GM12878 (cell line): ENCODE measurements around the gene HIRIP3. TPM values are rescaled to one million over a fixed set of nuclear protein-coding genes. Genes with fewer than 3 reads are reported as not detected.
"Not testable (repeated sequence)": the region's sequence is repeated elsewhere in the genome, so short reads cannot be mapped to it uniquely, and the experiment has no call there.

Experiments used
- ATAC-seq: fragments of 200-7000 bp; cut with Tn5 transposase; 3 replicates; pipeline ENCODE4 v1.9.1; 2020; ENCODE audit warnings: mild to moderate bottlenecking, moderate library complexity
- BruUV-seq: library from RNA; stranded (reverse); fragments of 400-500 nt; replicated peaks from 2 replicates; lab custom pipeline; 2021; lab: Mats Ljungman, UMichigan
- CTCF ChIA-PET: fragments of 300-600 bp; sonication (Branson Sonifier 250); formaldehyde crosslinking; extraction: SDS; loops from one replicate; lab custom pipeline; 2021; ENCODE audit warnings: inconsistent platforms; lab: Yijun Ruan, JAX
- POLR2A ChIA-PET: fragments of 350-600 bp; formaldehyde crosslinking; extraction: SDS; loops from one replicate; lab custom pipeline; 2021; ENCODE audit warnings: inconsistent platforms; lab: Charles Lee
- RAD21 ChIA-PET: fragments of 300-600 bp; sonication (Branson Sonifier 250); formaldehyde crosslinking; loops from one replicate; lab custom pipeline; 2023; ENCODE audit warnings: antibody characterized with exemption; ENCODE audit not compliant: unreplicated experiment; lab: Charles Lee
- SMC1A ChIA-PET: fragments of 300-600 bp; sonication (Branson Sonifier 250); formaldehyde crosslinking; loops from one replicate; lab custom pipeline; 2023; ENCODE audit not compliant: unreplicated experiment, uncharacterized antibody; lab: Charles Lee
- DNase-seq: peaks from one replicate; pipeline ENCODE4 v3.0.0-alpha.2; 2011; ENCODE audit warnings: low read depth, low spot score
- FAIRE-seq: peaks from 3 replicates; lab custom pipeline; 2011; peaks lifted over from hg19 to GRCh38; lab: Jason Lieb, UNC
- H2AFZ ChIP-seq: 2 replicates; pipeline ENCODE4 v1.6.0; 2011; ENCODE audit warnings: low read depth, low read length, control low read depth; ENCODE audit not compliant: control insufficient read depth
- H3K27ac ChIP-seq: 2 replicates; pipeline ENCODE4 v1.5.1; 2011; ENCODE audit warnings: control low read depth; ENCODE audit not compliant: control insufficient read depth, insufficient read depth
- H3K27me3 ChIP-seq, 2 experiments: replicated peaks in 1 of 2; 2 replicates each; pipeline versions ENCODE4 v1.6.0 to v1.6.1; 2011; ENCODE audit warnings: low read length in 1 of 2; ENCODE audit not compliant: control insufficient read depth in 2 of 2, insufficient read depth in 2 of 2
- H3K36me3 ChIP-seq, 2 experiments: 2 replicates each; pipeline ENCODE4 v1.5.1; 2011; ENCODE audit warnings: low read length in 1 of 2; ENCODE audit not compliant: control insufficient read depth in 2 of 2, insufficient read depth in 2 of 2
- H3K4me1 ChIP-seq: 2 replicates; pipeline ENCODE4 v1.6.1; 2011; ENCODE audit warnings: mild to moderate bottlenecking, low read length, moderate library complexity, mixed read lengths; ENCODE audit not compliant: control insufficient read depth, insufficient read depth
- H3K4me2 ChIP-seq: 2 replicates; pipeline ENCODE4 v1.6.0; 2011; ENCODE audit warnings: control low read depth; ENCODE audit not compliant: control insufficient read depth, insufficient read depth
- H3K4me3 ChIP-seq: fragments of 200-600 bp; sonication (generic); 2 replicates; pipeline ENCODE4 v1.5.1; 2016
- H3K79me2 ChIP-seq: 2 replicates; pipeline ENCODE4 v1.6.0; 2011; ENCODE audit warnings: low read length; ENCODE audit not compliant: control insufficient read depth, insufficient read depth
- H3K9ac ChIP-seq: 2 replicates; pipeline ENCODE4 v1.8.0; 2011; ENCODE audit warnings: low read length, control low read depth, mixed read lengths; ENCODE audit not compliant: control insufficient read depth, insufficient read depth
- H3K9me3 ChIP-seq: replicated peaks from 3 replicates; pipeline ENCODE4 v1.5.1; 2011; ENCODE audit warnings: mild to moderate bottlenecking, low read length; ENCODE audit not compliant: control insufficient read depth, insufficient read depth
- H4K20me1 ChIP-seq: 2 replicates; pipeline ENCODE4 v1.6.0; 2011; ENCODE audit not compliant: control insufficient read depth, insufficient read depth
- CUX1 ChIP-seq: IDR thresholded peaks from 2 replicates; pipeline ENCODE4 v1.6.1; 2012; ENCODE audit warnings: improper control_type of control experiment, low read depth, low read length; ENCODE audit not compliant: insufficient replicate concordance
- WGBS: methylation state at CpG from one replicate; pipeline ENCODE4 v1.1.6; 2016; ENCODE audit warnings: low lambda C conversion rate; ENCODE audit not compliant: insufficient replicate concordance, insufficient coverage; ENCODE audit errors: missing lambda C conversion rate; 5-methylcytosine and 5-hydroxymethylcytosine counted together
- in situ Hi-C: fragments of 300-500 bp; cut with MboI; formaldehyde crosslinking; loops from 9 replicates; pipeline ENCODE4 v1.14.3; 2018; ENCODE audit warnings: mixed read lengths
- intact Hi-C: fragments of 100-400 bp; cut with micrococcal nuclease; formaldehyde crosslinking; loops from one replicate; pipeline ENCODE4 v1.14.2; 2022; ENCODE audit not compliant: unreplicated experiment
- polyA plus RNA-seq, 11 experiments: library from polyadenylated mRNA; depleted of rRNA in 4 of 11; unstranded in 6 of 11; stranded (reverse) in 5 of 11; fragments of >200 nt; fragmentation: Nextera tagmentation in 4 of 11; fragmentation: Illumina TruSeq in 1 of 11; extraction: Ambion mirVana in 4 of 11; extraction: Trizol in 1 of 11; gene quantifications; 1 replicate in 1 of 11; 2 replicates in 10 of 11; pipeline versions ENCODE4 v1.2.1 to v1.2.3, GENCODE V29; 2011 to 2016; ENCODE audit warnings: inconsistent platforms in 2 of 11, missing spikeins in 2 of 11, low read depth in 1 of 11
- total RNA-seq, 4 experiments: library from RNA; depleted of rRNA in 3 of 4; stranded (reverse); fragments of >200 nt in 3 of 4; fragmentation: Illumina TruSeq in 1 of 4; extraction: Trizol in 1 of 4; gene quantifications; 2 replicates each; pipeline versions ENCODE4 v1.2.1 to v1.2.3, GENCODE V29; 2013 to 2021

The HIRIP3 gene
- total and polyA plus RNA-seq, 10 of the 15 experiments (the other 5 are each of a cell fraction or from before 2014, with no cell fraction given), result 4.1 to 43.5 (median 23.9) TPM

- TF ChIP-seq CUX1, result no peak
These were observed 34.3 kb downstream of the HIRIP3 start (continued) for GRCh38 chr16:29961127-29961478.

- 63% methylated on average over 4 of the region's 4 CpGs for WGBS
- H3K27ac ChIP-seq, H3K9ac ChIP-seq, H3K27me3 ChIP-seq, CTCF ChIA-PET, H4K20me1 ChIP-seq, SMC1A ChIA-PET, H2AFZ ChIP-seq, H3K79me2 ChIP-seq, H3K36me3 ChIP-seq, RAD21 ChIA-PET, H3K4me2 ChIP-seq, H3K4me3 ChIP-seq, FAIRE-seq, in situ Hi-C loops, H3K4me1 ChIP-seq, DNase-seq, H3K9me3 ChIP-seq, BruUV-seq, ATAC-seq: not testable (repeated sequence)
- POLR2A ChIA-PET, result interaction anchor here (3.4 kb wide), 1 partner anchor 14 kb away, joined by 53 read pairs; the partner anchor contains the start of gene TAOK2
- intact Hi-C loops, result loop anchor here (5.0 kb wide), 1 partner anchor 33 kb away; the partner anchor contains the start of gene KCTD13
These were observed 35.6 kb downstream of the HIRIP3 start for GRCh38 chr16:29959821-29960220.
